Activated naive CD8-positive, alpha-beta T cell treated with anti-CD3 and anti-CD28 coated beads for 36 hours (primary cell): ENCODE measurements around the gene PEX5. TPM values are rescaled to one million over a fixed set of nuclear protein-coding genes. Genes with fewer than 3 reads are reported as not detected.

Experiments
- DNase-seq: peaks from one replicate; pipeline ENCODE4 v3.0.0; 2021
- H3K27ac Mint-ChIP-seq: one replicate; pipeline ENCODE4 v1.8.0; 2022; ENCODE audit warnings: mild to moderate bottlenecking, moderate library complexity, mixed read lengths
- H3K27me3 Mint-ChIP-seq: one replicate; pipeline ENCODE4 v1.8.0; 2022; ENCODE audit warnings: mild to moderate bottlenecking, mixed read lengths
- H3K36me3 Mint-ChIP-seq: one replicate; pipeline ENCODE4 v1.8.0; 2021; ENCODE audit warnings: mild to moderate bottlenecking, mixed read lengths
- H3K4me1 Mint-ChIP-seq: one replicate; pipeline ENCODE4 v1.8.0; 2021; ENCODE audit warnings: mixed read lengths
- H3K4me3 Mint-ChIP-seq: one replicate; pipeline ENCODE4 v1.8.0; 2022; ENCODE audit warnings: mild to moderate bottlenecking, moderate library complexity, mixed read lengths
- H3K9me3 Mint-ChIP-seq: one replicate; pipeline ENCODE4 v1.8.0; 2022; ENCODE audit warnings: mixed read lengths
- total RNA-seq, 2 experiments: library from RNA; stranded (reverse); gene quantifications; one replicate each; pipeline ENCODE4 v1.2.3, GENCODE V29; 2021

PEX5 gene
- total RNA-seq: 10 to 100 TPM; 39.1 to 40.3 TPM

- H3K36me3 Mint-ChIP-seq: peaks cover 27% of the 10 kb centered on the region
- peak; percentile 84 for DNase-seq
- no peaks in the 10 kb centered on the region for H3K9me3 Mint-ChIP-seq
- H3K27ac Mint-ChIP-seq: peak within 1 kb of the TSS; percentile 92
- no peaks in the 10 kb centered on the region for H3K27me3 Mint-ChIP-seq
- peaks cover 38% of the 10 kb centered on the region for H3K4me1 Mint-ChIP-seq
- peak within 1 kb of the TSS; percentile 92 for H3K4me3 Mint-ChIP-seq
Measured at GRCh38 chr12:7189398-7190267, at the start of gene PEX5. TSS of gene PEX5 (plus strand) at chr12:7189686. CDS start at chr12:7190378, 692 bp downstream.

GRCh38 chr12:7141351-7142005 lies 48.0 kb upstream of the PEX5 start:
- DNase-seq: no peak
- Mint-ChIP-seq H3K36me3 (peaks cover 11% of the 10 kb centered on the region), H3K4me3 (no peak overlapping the region), H3K4me1 (peaks cover 3% of the 10 kb centered on the region), H3K9me3 (no peaks in the 10 kb centered on the region), H3K27ac (no peak overlapping the region), H3K27me3 (no peaks in the 10 kb centered on the region)

- no peaks in the 10 kb centered on the region for H3K9me3 Mint-ChIP-seq
- peaks cover 3% of the 10 kb centered on the region for H3K4me1 Mint-ChIP-seq
- H3K27ac Mint-ChIP-seq: no peak overlapping the region
- H3K4me3 Mint-ChIP-seq: no peak overlapping the region
- H3K27me3 Mint-ChIP-seq: no peaks in the 10 kb centered on the region
- peak; percentile 52 for DNase-seq
- H3K36me3 Mint-ChIP-seq: peaks cover 11% of the 10 kb centered on the region
Measured at GRCh38 chr12:7142056-7142644, 47.3 kb upstream of the PEX5 start.

- Mint-ChIP-seq H3K36me3 (peaks cover 9% of the 10 kb centered on the region), H3K4me3 (no peak overlapping the region), H3K9me3 (no peaks in the 10 kb centered on the region), H3K27ac (no peak overlapping the region), H3K27me3 (no peaks in the 10 kb centered on the region), H3K4me1 (peaks cover 3% of the 10 kb centered on the region)
- DNase-seq: no peak
Measured at GRCh38 chr12:7142809-7143465, 46.5 kb upstream of the PEX5 start.

- H3K9me3 Mint-ChIP-seq: no peaks in the 10 kb centered on the region
- no peaks in the 10 kb centered on the region for H3K27me3 Mint-ChIP-seq
- H3K36me3 Mint-ChIP-seq: peaks cover 10% of the 10 kb centered on the region
- no peak for DNase-seq
- H3K4me1 Mint-ChIP-seq: peaks cover 3% of the 10 kb centered on the region
- no peak overlapping the region for H3K27ac Mint-ChIP-seq
- H3K4me3 Mint-ChIP-seq: no peak overlapping the region
Measured at GRCh38 chr12:7143564-7143963, 45.9 kb upstream of the PEX5 start.

GRCh38 chr12:7144414-7145120 lies 44.9 kb upstream of the PEX5 start:
- Mint-ChIP-seq H3K4me1 (peaks cover 3% of the 10 kb centered on the region), H3K9me3 (no peaks in the 10 kb centered on the region), H3K27me3 (no peaks in the 10 kb centered on the region), H3K27ac (no peak overlapping the region), H3K4me3 (no peak overlapping the region), H3K36me3 (peaks cover 8% of the 10 kb centered on the region)
- no peak for DNase-seq

- Mint-ChIP-seq H3K27ac (no peak overlapping the region), H3K4me3 (no peak overlapping the region), H3K27me3 (no peaks in the 10 kb centered on the region), H3K9me3 (no peaks in the 10 kb centered on the region), H3K36me3 (peaks cover 11% of the 10 kb centered on the region), H3K4me1 (peaks cover 3% of the 10 kb centered on the region)
- DNase-seq: no peak
Measured at GRCh38 chr12:7145671-7146070, 43.8 kb upstream of the PEX5 start.

GRCh38 chr12:7146228-7146627 lies 43.3 kb upstream of the PEX5 start:
- no peak for DNase-seq
- peaks cover 11% of the 10 kb centered on the region for H3K36me3 Mint-ChIP-seq
- no peaks in the 10 kb centered on the region for H3K9me3 Mint-ChIP-seq
- H3K27me3 Mint-ChIP-seq: no peaks in the 10 kb centered on the region
- H3K27ac Mint-ChIP-seq: no peak overlapping the region
- no peak overlapping the region for H3K4me3 Mint-ChIP-seq
- peaks cover 3% of the 10 kb centered on the region for H3K4me1 Mint-ChIP-seq

GRCh38 chr12:7146906-7147305 lies 42.6 kb upstream of the PEX5 start:
- no peaks in the 10 kb centered on the region for H3K9me3 Mint-ChIP-seq
- no peaks in the 10 kb centered on the region for H3K4me1 Mint-ChIP-seq
- no peak overlapping the region for H3K4me3 Mint-ChIP-seq
- no peak overlapping the region for H3K27ac Mint-ChIP-seq
- H3K27me3 Mint-ChIP-seq: no peaks in the 10 kb centered on the region
- no peak for DNase-seq
- H3K36me3 Mint-ChIP-seq: peaks cover 7% of the 10 kb centered on the region

GRCh38 chr12:7150356-7150755 lies 39.1 kb upstream of the PEX5 start:
- no peak for DNase-seq
- Mint-ChIP-seq H3K9me3 (no peaks in the 10 kb centered on the region), H3K4me1 (no peaks in the 10 kb centered on the region), H3K27me3 (no peaks in the 10 kb centered on the region), H3K36me3 (peaks cover 4% of the 10 kb centered on the region), H3K4me3 (no peak overlapping the region), H3K27ac (no peak overlapping the region)

GRCh38 chr12:7150841-7151240 lies 38.6 kb upstream of the PEX5 start:
- Mint-ChIP-seq H3K9me3 (no peaks in the 10 kb centered on the region), H3K27ac (no peak overlapping the region), H3K36me3 (peaks cover 4% of the 10 kb centered on the region), H3K4me3 (no peak overlapping the region), H3K27me3 (no peaks in the 10 kb centered on the region), H3K4me1 (no peaks in the 10 kb centered on the region)
- DNase-seq: no peak

GRCh38 chr12:7151532-7151931 lies 38.0 kb upstream of the PEX5 start:
- Mint-ChIP-seq H3K4me3 (no peak overlapping the region), H3K4me1 (no peaks in the 10 kb centered on the region), H3K27ac (no peak overlapping the region), H3K36me3 (peaks cover 4% of the 10 kb centered on the region), H3K9me3 (no peaks in the 10 kb centered on the region), H3K27me3 (no peaks in the 10 kb centered on the region)
- no peak for DNase-seq

GRCh38 chr12:7152818-7153217 lies 36.7 kb upstream of the PEX5 start:
- Mint-ChIP-seq H3K27ac (no peak overlapping the region), H3K4me1 (no peaks in the 10 kb centered on the region)

GRCh38 chr12:7154042-7154441 lies 35.4 kb upstream of the PEX5 start:
- Mint-ChIP-seq H3K36me3 (peaks cover 3% of the 10 kb centered on the region), H3K4me3 (no peak overlapping the region), H3K4me1 (no peaks in the 10 kb centered on the region), H3K9me3 (no peaks in the 10 kb centered on the region), H3K27ac (no peak overlapping the region), H3K27me3 (no peaks in the 10 kb centered on the region)
- no peak for DNase-seq

More at GRCh38 chr12:7152818-7153217, 36.7 kb upstream of the PEX5 start:
- DNase-seq: no peak
- Mint-ChIP-seq H3K9me3 (no peaks in the 10 kb centered on the region), H3K36me3 (peaks cover 4% of the 10 kb centered on the region), H3K27me3 (no peaks in the 10 kb centered on the region), H3K4me3 (no peak overlapping the region)
